GM19395 (cell line): ENCODE results near the gene SH3D19.
"Not testable (repeated sequence)": the region's sequence is repeated elsewhere in the genome, so short reads cannot be mapped to it uniquely, and the experiment has no call there.

Experiments
- ATAC-seq: cut with Tn5 transposase; IDR thresholded peaks from one replicate; pipeline ENCODE4 v1.9.1; 2021; ENCODE audit warnings: mild to moderate bottlenecking, moderate library complexity; ENCODE audit not compliant: unreplicated experiment

The SH3D19 gene

GRCh38 chr4:151236036-151236435 is 89.4 kb downstream of the SH3D19 start:
- no peak for ATAC-seq

- not testable (repeated sequence) for ATAC-seq
Measured at GRCh38 chr4:151235373-151235772, 90.0 kb downstream of the SH3D19 start.

- ATAC-seq = no peak
Measured at GRCh38 chr4:151233600-151233999, 91.8 kb downstream of the SH3D19 start.

GRCh38 chr4:151231915-151232595 is 93.3 kb downstream of the SH3D19 start:
- ATAC-seq = no peak

- ATAC-seq = no peak
Measured at GRCh38 chr4:151228189-151229119, 97.0 kb downstream of the SH3D19 start.

GRCh38 chr4:151227731-151228130 is 97.7 kb downstream of the SH3D19 start:
- no peak for ATAC-seq

GRCh38 chr4:151227172-151227571 is 98.2 kb downstream of the SH3D19 start:
- no peak for ATAC-seq

GRCh38 chr4:151226004-151226932 is 99.1 kb downstream of the SH3D19 start:
- no peak for ATAC-seq

GRCh38 chr4:151223465-151223864 is 101.9 kb downstream of the SH3D19 start:
- no peak for ATAC-seq

GRCh38 chr4:151219948-151220347 is 105.5 kb downstream of the SH3D19 start:
- no peak for ATAC-seq

- ATAC-seq = no peak
Measured at GRCh38 chr4:151219091-151219490, 106.3 kb downstream of the SH3D19 start.

GRCh38 chr4:151218343-151218742 is 107.1 kb downstream of the SH3D19 start:
- no peak for ATAC-seq

GRCh38 chr4:151217326-151217725 is 108.1 kb downstream of the SH3D19 start:
- no peak for ATAC-seq

- ATAC-seq = no peak
Measured at GRCh38 chr4:151215295-151215694, 110.1 kb downstream of the SH3D19 start.

GRCh38 chr4:151207868-151208267 is 117.5 kb downstream of the SH3D19 start:
- no peak for ATAC-seq

GRCh38 chr4:151207186-151207585 is 118.2 kb downstream of the SH3D19 start:
- ATAC-seq = no peak

GRCh38 chr4:151206241-151207005 is 119.0 kb downstream of the SH3D19 start:
- no peak for ATAC-seq

- ATAC-seq = no peak
Measured at GRCh38 chr4:151205722-151206121, 119.7 kb downstream of the SH3D19 start.

GRCh38 chr4:151204925-151205524 is 120.4 kb downstream of the SH3D19 start:
- no peak for ATAC-seq
